Measurements from ENCODE around the gene RDX.
"Not testable (repeated sequence)": the region's sequence is repeated elsewhere in the genome, so short reads cannot be mapped to it uniquely, and the experiment has no call there.

The RDX gene

DNA sequence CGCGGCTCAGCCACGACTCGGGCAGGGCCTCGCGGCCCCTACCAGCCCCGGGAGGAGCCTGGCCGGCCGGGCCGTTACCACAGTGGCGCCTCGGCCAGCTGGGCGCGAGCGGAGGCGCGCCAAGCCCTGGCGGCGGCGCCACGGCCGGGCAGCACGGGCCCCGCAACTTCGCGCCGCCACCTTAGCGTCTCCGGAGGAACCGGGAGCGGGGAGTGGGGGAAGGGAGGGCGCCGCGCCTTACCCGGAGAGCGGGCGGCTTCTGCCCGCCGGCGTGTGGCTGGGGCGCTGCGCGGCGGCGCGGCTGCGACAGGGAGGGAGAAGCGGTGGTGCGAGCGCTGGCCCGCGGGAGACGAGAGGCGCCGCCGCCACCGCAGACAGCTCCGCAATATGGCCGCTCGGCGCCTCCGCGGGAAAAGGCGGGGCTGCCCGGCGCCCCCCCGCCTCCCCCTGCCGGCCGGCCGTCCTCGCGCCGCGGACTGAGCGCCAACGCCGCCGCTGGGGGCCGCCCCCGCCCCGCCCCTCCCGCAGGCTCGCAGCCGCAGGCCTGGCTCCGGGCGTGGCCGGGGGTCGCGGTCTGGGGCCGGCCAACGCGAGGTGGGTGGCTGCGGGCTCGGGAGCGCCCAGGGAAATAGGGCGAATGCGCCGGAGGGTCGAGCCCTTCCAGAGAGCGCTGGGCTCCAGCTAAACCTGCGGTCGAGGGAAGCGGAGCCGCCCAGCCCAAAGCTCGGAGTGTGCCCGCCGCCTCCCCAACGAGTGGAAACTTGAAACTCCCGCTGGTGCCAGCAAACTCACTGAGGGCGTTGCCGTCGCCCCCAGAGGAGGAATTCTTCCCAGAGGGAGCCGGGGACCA lies at the start of gene RDX:
RDX (minus strand) TSS at position 389 of the 850 bp plus-strand sequence. CDS start 16,922 bp downstream, outside the sequence.
- no peak for DNase-seq (ENCODE audit: low spot score)

DNA sequence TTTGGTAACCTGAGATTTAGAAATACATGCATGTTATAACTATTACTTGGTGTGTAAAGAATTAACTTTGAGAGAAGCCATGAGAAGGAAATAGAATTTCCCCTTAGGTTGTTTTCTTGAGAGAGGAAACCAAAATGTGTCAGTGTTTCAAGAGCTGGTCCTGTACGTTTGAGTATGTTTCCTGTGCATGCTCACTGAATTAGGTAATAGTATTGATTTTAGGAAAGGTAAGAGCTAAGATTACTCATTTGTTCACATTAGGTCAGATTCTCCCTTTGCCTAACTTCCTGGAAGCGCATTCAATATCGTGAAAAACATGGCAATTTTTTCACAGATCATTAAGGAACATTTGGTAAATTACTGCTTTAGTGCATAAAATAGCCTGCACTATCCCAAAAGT lies 49.3 kb upstream of the RDX start:
- DNase-seq (ENCODE audit: low spot score) = no peak

DNA sequence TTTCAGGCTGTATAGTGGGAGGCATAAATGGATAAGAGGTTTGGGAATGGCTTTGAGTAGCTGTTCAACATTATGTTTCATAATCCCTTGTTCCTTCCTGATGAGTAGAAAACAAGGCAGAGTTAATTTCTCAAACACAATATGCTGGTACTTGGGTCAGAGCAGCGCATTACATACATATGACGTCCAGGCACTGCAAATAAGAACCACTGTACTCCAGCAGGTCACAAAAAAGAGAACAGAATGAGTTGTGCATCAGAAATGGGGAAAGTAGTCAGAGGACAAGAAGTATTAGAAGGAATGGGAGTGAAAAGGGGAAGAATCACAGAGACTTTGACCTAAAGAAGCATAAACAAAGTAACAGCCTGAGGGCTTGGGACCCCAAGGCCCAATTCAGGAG lies 44.0 kb upstream of the RDX start:
- DNase-seq (ENCODE audit: low spot score) = no peak

DNA sequence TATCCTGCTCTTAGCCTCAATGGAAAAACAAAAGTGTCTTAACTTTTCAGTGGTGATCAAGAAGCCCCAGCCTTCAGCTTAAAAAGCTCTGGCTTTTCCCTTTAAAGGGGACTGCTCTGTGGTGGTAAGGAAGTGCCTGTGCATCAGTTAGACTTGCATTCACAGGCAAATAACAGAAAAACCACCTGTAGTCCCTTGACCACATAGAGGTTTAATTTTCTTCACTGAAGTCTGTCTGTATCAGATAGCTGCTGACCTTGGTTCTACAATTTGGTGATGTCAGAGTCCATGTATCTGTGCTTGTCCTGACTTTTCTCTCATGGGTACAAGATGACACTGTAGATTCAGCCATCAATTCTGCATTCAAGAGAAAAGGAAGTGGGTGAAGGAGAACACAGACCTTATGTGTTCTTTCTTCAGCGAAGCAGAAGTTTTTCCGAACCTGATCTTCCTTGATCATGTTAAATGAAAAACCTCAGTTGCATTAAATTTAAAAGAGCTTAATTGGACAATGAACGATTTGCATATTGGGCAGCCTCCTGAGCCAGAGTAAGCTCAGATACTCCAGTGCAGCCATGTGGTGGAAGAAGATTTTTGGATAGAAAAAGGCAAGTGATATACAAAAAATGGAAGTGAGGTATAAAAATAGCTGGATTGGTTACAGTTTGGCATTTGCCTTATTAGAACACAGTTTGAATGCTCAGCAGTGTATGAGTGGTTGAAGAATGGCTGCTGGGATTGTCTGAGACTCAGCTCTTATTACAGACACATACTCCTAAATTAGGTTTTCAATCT lies 43.2 kb upstream of the RDX start:
- no peak for DNase-seq (ENCODE audit: low spot score)

DNA sequence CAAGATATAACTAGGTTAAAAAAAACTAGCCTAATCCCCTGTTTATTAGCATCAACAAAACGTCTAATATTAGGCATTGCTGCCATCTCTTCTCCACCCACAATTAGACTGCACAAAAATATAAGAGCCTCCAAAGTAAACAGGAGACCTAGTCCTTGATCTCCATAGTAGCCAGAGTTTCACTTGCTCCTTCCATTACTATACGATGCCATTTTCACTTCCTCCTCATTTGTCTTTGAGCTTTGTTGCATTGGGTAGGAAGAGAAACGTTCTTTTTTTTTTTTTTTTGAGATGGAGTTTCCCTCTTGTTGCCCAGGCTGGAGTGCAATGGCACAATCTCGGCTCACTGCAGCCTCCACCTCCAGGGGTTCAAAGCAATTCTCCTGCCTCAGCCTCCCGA lies 42.3 kb upstream of the RDX start:
- DNase-seq (ENCODE audit: low spot score) = no peak

DNA sequence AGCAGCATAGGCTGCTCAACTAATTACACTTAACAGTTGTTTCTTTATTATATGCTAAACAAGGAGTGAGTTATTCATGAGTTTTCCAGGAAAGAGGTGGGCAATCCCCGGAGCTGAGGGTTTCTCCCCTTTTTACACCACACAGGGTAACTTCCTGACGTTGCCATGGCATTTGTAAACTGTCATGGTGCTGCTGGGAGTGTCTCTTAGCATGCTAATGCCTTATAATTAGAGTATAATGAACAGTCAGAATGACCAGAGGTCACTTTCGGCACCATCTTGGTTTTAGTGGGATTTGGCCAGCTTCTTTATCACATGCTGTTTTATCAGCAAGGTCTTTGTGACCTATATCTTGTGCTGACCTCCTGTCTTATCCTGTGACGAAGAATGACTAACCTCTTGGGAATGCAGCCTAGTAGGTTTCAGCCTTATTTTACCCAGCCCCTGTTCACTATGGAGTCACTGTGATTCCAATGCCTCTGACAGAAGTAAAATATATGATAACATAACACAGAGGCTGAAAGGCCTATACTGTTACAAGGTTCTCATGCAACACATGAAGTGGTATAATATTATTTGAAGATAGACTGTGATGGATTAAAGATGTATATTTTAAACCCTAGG lies 41.3 kb upstream of the RDX start:
- peak; percentile 3 for DNase-seq (ENCODE audit: low spot score)

DNA sequence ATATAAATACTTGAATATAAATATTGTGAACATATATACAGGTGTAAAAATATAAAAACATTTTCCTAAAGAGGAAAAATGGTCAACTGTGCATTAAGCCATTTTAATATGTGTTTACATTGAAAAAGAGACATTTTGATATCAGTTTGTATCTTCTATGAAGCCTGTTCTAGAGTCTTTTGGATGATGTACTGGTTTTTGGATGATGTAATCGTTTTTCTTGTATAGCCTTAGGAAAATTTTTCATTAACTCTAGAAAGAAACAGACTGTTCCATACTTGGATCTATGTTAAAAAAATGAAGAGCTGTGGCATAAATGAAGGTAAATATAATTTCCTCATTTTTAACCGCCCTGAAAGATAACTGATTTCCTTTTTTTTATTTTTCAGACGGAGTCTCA lies 39.6 kb upstream of the RDX start:
- no peak for DNase-seq (ENCODE audit: low spot score)

DNA sequence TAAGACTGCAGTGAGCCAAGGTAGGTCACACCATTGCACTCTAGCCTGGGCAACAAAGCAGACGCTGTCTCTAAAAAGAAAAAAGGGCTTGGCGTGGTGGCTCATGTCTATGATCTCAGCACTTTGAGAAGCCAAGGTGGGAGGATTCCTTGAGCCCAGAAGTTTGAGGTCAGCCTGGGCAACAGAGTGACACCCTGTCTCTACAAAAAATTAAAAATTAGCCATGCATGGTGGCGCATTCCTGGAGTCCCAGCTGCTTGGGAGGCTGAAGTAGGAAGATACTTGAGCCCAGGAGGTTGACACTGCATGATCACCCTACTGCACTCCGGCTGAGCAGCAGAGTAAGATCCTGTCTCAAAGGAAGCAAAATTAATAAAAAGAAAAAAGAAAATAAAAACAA lies 38.9 kb upstream of the RDX start:
- DNase-seq (ENCODE audit: low spot score) = no peak

DNA sequence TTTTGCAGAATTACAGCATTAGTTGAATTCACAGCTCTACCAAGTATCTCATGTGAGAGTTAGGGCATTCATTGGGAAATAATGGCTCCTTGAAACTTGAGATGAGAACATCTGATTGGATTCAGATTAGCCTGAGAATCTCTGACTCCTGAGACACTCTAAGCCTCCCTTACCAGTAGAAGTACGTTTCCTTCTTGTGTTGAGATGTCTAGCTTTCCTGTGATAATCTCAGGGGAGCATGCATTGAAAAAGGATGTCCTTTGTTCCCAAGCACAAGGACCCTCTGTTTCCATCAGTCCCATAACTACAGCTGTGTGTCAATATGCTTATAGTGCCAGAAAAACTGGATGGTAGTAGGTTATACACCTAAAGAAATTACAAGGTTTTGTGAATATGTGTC lies 35.2 kb upstream of the RDX start:
- DNase-seq (ENCODE audit: low spot score) = no peak

DNA sequence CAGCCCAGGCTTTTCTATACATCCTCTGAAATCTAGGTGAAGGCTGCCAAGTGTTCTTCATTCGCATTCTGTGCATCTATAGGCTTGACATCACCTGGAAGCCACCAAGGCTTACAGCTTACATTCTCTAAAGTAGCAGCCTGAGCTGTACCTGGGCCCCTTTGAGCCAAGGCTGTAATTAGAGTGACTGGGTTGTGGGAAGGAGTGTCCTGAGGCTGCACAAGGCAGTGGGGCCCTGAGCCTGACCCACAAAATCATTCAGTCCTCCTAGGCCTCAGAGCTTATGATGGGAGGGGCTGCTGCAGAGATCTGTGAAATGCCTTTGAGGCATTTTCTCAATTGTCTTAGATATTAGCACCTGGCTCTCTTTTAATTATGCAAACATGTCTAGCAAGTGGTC lies 33.0 kb upstream of the RDX start:
- DNase-seq (ENCODE audit: low spot score) = no peak

DNA sequence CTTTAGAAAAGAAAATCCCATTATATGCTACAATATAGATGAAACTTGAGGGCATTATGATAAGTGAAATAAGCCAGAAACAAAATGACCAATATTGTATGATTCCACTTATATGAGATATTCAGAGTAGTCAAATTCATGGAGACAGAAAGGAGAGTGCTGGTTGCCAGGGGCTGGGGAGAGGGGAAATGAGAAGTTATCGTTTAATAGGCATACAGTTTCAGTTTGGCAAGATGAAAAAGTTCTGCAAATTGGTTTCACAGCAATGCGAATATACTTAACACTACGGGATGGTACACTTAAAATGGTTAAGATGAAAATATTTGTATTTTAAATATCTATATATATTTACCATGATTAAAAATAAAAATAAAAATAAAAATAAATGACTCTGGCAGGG lies 31.1 kb upstream of the RDX start:
- no peak for DNase-seq (ENCODE audit: low spot score)

DNA sequence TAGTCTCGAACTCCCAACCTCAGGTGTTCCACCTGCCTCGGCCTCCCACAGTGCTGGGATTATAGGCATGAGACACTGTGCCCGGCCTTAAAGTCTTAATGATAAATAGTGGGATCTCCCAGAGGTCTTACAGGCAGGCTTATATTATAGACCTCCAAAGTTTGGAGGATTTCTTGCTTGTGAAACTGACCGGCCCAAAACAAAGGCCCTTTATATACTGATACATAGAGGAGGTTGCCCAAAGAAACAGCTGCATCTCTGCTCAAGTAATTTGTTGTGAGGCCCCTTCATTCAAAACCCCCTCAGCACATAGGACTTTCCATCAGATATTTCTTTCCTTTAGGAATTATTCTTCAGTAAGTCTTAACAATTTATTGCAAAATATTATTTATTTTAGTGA lies 27.4 kb upstream of the RDX start:
- DNase-seq (ENCODE audit: low spot score) = no peak

DNA sequence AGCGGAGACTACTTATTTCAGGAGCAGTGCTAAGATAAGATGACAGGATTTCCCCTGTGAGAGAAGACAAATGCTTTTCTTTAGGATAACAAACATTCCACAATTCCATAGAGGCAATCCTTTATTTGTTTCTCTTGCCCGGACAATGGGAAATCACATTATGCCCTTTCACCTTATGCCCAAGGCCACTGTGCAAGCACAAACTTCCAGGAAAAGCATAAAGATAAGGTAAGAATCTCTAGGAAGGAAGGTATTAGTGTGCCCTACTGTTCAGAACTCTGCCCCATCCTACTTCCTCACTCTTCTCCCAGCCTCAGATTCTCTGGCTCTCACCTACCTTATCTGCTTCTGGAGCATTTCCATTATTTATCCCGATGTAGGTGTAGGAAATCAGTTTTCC lies 23.1 kb upstream of the RDX start:
- no peak for DNase-seq (ENCODE audit: low spot score)

DNA sequence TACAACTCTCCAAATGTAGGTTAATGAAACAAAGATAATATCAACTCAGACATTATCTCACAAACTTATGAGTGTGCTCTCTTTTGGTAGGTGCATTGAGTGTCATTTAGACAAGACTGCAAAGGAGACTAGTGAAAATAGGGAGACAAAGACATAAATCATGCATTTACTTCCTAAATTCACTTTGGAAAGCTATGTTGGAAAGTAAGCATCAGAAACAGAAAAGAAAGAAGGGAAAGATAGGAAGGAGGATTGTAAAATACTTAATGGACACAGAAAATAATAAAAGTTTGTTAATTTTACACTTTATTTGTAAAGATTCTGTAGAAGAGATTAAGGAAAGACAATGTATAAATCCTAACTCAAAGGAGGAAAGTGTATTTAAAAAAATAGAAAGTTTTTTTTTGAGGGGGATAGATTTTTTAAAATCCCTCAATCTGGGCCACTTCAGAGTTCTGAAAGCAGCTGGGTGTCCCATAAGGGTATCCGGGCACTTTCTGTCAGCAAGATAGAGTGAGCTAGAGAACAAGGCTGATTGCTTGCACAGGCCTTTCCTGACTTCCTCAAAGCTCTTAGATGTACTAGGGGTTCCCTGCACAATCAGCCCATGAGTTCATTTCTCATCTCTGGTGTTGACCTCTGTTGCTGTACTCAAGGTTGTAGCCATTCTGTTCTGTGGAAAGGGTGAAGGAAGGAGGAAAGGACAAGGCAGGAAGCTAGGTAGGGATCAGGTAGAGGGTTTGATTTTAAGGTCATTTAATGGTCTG lies 22.4 kb upstream of the RDX start:
- DNase-seq (ENCODE audit: low spot score) = no peak

DNA sequence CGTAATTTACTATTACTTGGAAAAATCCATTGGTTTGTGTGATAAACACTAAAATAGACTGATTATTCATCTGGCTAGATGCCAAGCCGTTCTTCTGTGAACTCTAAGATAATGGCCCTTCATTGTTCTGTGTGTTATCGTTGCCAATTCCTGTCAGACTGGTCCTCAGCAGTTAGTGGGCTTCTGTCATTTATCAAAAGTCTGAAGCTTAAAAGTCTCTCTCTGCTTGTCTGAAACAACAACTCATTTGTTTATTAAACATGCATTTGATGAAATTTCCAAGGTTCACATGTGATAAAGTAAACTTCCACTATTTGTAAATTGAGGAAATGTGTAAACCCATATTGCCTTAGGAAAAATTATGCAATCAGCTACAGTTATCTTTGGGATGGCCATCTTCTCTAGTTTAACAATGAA lies 21.1 kb upstream of the RDX start:
- no peak for DNase-seq (ENCODE audit: low spot score)

DNA sequence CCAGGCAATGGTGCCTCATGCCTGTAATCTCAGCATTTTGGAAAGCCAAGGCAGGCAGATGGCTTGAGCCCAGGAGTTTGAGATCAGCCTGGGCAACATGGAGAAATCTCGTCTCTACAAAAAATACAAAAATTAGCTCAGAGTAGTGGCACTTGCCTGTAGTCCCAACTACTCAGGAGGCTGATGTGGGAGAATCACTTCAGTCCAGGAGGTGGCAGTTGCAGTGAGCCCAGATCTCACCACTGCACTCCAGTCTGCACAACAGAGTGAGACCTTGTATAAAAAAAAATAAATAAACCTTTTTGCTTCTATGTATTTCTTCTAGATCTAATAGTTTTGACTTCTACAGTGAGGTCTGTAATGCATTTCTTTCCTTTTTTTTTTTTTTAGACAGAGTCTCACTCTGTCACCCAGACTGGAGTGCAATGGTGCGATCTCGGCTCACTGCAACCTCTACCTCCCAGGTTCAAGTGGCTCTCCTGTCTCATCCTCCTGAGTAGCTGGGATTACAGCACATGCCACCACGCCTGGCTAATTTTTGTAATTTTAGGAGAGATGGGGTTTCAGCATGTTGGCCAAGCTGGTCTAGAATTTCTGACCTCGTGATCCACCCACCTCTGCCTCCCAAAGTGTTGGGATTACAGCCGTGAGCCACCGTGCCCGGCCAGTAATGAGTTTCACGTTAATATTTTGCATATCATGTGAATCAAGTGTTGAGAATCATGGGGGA lies 18.1 kb upstream of the RDX start:
- no peak for DNase-seq (ENCODE audit: low spot score)

DNA sequence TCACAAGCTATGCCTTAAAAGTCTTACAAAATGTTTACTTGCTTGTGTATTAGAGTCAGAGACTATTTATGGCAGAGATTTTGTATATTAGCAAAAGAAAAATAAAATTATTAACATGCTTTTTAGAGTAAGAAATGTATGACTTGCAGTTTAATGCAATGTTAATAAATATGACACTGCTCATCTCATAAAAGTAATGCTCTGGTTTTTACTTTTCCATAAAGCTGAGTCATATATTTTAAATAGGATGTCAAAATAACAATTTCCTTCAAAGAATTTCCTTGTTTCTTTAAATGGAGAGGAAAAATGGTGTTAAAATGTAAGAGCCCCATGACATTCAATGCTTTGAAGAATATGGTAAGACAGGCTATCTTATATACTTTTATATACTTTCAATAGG lies 16.3 kb upstream of the RDX start:
- no peak for DNase-seq (ENCODE audit: low spot score)

DNA sequence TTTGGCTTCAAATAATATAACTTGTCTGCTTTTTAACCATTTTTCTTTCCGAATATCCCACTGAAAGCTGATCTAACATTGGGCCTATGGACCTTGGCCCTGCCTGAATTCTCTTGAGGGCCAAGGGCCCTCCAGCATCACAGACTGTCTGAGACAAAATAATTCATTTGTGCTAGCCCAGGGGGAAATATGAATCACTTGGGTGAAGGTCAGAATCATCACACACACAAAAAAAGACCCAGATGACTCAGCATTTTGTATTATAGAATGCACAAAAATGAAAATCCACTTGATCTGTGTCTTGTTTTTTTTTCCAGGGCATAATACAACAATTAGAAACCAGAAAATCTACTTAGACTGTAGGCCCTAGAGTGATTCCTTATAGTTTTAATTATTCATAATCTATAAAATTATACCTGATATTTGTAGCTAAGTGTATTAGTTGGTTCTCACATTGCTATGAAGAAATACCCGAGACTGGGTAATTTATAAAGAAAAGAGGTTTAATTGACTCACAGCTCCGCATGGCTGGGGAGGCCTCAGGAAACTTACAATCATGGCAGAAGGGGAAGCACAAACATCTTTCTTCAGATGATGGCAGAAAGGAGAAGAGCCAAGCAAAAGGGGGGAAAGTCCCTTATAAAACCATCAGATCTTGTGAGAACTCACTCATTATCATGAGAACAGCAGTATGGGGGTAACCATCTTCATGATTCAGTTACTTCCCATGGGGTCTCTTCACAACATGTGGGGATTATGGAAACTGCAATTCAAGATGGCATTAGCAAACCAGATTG lies 15.6 kb upstream of the RDX start:
- DNase-seq (ENCODE audit: low spot score) = no peak

DNA sequence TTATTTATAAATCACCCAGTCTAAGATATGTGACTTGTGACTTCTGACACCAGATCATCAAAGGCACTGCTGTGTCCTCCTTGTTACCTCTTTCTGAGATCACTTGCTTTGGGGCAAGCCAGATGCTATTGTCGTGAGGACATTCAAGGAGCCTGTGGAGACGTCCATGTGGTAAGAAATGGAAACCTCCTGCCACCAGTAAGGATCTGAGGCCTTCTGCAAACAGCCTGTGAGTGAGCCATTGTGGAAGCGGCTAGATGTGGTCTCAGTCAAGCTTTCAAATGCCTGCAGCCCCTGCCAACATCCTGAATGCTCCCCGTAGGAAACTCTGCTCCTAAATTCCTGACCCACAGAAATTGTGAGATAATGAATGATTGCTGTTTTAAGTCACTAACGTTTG lies 11.7 kb upstream of the RDX start:
- DNase-seq (ENCODE audit: low spot score) = no peak

DNA sequence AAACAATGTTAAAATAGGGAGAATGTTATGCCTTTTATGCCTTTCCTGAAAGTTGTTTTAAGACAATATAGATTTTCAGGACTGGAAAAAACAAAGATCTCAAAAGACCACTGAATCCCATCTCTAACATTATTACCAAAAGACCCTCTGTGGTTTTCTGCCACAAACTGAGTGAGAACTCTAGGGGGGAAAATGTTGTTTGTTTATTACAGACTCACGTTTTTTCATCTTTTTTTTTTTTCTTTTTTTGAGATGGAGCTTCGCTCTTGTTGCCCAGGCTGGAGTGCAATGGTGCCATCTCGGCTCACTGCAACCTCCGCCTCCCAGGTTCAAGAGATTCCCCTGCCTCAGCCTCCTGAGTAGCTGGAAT lies 9.6 kb upstream of the RDX start:
- not testable (repeated sequence) for DNase-seq (ENCODE audit: low spot score)
